Measurements from ENCODE around the gene CRYBG3.
A peak's percentile ranks its signal among the peaks of the same experiment; 100 is the strongest.

CRYBG3 gene

GRCh38 chr3:97949743-97950142, 127.9 kb downstream of the CRYBG3 start:
- DNase-seq = no peak

GRCh38 chr3:97950360-97950759, 128.5 kb downstream of the CRYBG3 start:
- DNase-seq = no peak

GRCh38 chr3:97952280-97952679, 130.5 kb downstream of the CRYBG3 start:
- peak; percentile 32 for DNase-seq

GRCh38 chr3:97952872-97953271, 131.1 kb downstream of the CRYBG3 start:
- DNase-seq = no peak

GRCh38 chr3:97954228-97954827, 132.5 kb downstream of the CRYBG3 start:
- no peak for DNase-seq

GRCh38 chr3:97956051-97956450, 134.2 kb downstream of the CRYBG3 start:
- no peak for DNase-seq

- DNase-seq = peak; percentile 5
These were observed 136.0 kb downstream of the CRYBG3 start for GRCh38 chr3:97957617-97958311.

- DNase-seq = no peak
These were observed 136.6 kb downstream of the CRYBG3 start for GRCh38 chr3:97958396-97958795.

- no peak for DNase-seq
These were observed 137.0 kb downstream of the CRYBG3 start for GRCh38 chr3:97958796-97959195.

GRCh38 chr3:97959872-97960271, 138.1 kb downstream of the CRYBG3 start:
- no peak for DNase-seq

GRCh38 chr3:97960551-97960950, 138.7 kb downstream of the CRYBG3 start:
- no peak for DNase-seq

GRCh38 chr3:97960993-97961766, 139.4 kb downstream of the CRYBG3 start:
- no peak for DNase-seq

GRCh38 chr3:97967966-97968365, 146.2 kb downstream of the CRYBG3 start:
- DNase-seq = no peak

GRCh38 chr3:97968376-97968775, 146.6 kb downstream of the CRYBG3 start:
- no peak for DNase-seq

GRCh38 chr3:97969541-97969940, 147.7 kb downstream of the CRYBG3 start:
- DNase-seq = no peak

GRCh38 chr3:97970156-97970555, 148.3 kb downstream of the CRYBG3 start:
- no peak for DNase-seq

GRCh38 chr3:97970956-97971620, 149.3 kb downstream of the CRYBG3 start:
- DNase-seq = no peak

- peak; percentile 74 for DNase-seq
These were observed 150.1 kb downstream of the CRYBG3 start, which contains the start of gene RIOX2 for GRCh38 chr3:97971679-97972567. TSS of gene RIOX2 (minus strand) at chr3:97972431. CDS start at chr3:97967593, 4,838 bp downstream.

- DNase-seq = no peak
These were observed 151.2 kb downstream of the CRYBG3 start for GRCh38 chr3:97972976-97973375.

GRCh38 chr3:97974996-97975395, 153.2 kb downstream of the CRYBG3 start:
- DNase-seq = no peak

GRCh38 chr3:97975466-97975865, 153.7 kb downstream of the CRYBG3 start:
- no peak for DNase-seq

- no peak for DNase-seq
These were observed 157.8 kb downstream of the CRYBG3 start for GRCh38 chr3:97979610-97980009.

All from CD4-positive, alpha-beta T cell treated with Interferon gamma for 1 hour (primary cell).